VCaP (cell line): ENCODE results near the gene P2RX5.

ENCODE experiments used
- H3K27ac ChIP-seq: fragments of 450-650 bp; 2 replicates; pipeline ENCODE4 v1.5.1; 2017
- TF ChIP-seq, protein P1 (sequence below): fragments of 450-650 bp; conservative IDR thresholded peaks from 2 replicates; pipeline ENCODE4 v1.5.1; 2017; ENCODE audit warnings: mild to moderate bottlenecking, moderate library complexity

Gene P2RX5

DNA sequence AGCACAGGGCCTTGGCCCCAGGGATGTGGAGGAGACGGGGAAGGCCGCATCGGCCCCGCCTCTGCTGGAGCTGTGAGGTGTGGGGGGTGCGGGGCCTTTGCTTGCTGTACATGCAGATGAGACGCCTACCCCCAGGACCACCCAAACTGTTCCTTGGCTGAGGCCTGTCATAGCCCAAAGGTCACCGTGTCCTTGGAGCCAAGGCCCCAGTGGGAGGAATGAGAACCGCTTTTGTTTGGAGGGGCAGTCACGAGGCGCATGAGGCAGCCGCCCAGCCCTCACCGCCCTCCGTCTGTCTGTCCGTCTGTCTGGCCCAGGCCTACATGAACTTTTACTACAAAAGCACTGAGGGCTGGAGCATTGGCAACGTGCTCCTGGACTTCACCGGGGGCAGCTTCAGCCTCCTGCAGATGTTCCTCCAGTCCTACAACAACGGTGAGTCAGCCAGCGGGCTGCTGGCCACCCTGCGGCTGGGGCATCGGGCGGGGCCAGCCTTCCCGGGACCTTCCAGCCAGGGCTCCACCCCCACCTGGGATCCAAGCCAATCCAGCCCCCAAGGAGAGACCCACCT, 36.3 kb downstream of the P2RX5 start:
- TF ChIP-seq, protein P1, sequence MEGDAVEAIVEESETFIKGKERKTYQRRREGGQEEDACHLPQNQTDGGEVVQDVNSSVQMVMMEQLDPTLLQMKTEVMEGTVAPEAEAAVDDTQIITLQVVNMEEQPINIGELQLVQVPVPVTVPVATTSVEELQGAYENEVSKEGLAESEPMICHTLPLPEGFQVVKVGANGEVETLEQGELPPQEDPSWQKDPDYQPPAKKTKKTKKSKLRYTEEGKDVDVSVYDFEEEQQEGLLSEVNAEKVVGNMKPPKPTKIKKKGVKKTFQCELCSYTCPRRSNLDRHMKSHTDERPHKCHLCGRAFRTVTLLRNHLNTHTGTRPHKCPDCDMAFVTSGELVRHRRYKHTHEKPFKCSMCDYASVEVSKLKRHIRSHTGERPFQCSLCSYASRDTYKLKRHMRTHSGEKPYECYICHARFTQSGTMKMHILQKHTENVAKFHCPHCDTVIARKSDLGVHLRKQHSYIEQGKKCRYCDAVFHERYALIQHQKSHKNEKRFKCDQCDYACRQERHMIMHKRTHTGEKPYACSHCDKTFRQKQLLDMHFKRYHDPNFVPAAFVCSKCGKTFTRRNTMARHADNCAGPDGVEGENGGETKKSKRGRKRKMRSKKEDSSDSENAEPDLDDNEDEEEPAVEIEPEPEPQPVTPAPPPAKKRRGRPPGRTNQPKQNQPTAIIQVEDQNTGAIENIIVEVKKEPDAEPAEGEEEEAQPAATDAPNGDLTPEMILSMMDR = no peak
- no peak overlapping the region for H3K27ac ChIP-seq

DNA sequence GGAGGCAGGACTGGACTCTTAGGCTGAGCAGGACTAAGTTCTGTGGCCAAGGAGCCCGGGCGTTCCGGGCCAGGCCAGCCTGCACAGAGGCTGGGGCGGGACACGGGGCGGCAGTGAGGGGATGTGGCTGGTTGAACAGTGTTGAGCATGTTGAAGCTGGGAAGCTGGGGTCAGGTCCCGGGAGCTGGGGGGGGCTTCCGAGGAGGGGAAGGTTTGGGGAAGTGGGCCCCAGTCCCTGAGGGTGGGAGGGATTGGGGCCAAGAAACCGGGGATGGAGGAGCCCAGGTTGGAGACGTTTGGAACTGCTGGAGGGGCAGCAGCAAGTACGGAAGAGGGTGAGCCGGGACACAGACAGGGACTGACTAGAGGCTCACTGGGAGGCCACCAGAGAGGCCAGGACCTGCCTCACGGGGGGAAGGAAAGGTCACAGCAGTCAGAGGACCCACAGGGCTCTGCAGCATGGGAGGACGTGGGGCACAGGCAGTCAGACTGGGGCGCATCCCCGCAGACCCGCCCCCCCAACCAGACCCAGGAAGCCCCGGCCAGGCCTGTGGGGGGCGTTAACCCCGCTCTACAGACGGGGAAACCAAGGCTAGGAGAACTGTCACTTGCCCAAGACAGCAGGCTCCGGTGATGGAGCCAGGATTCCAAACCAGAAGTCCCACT, 37.0 kb downstream of the P2RX5 start:
- TF ChIP-seq, protein P1 = no peak
- no peak overlapping the region for H3K27ac ChIP-seq

DNA sequence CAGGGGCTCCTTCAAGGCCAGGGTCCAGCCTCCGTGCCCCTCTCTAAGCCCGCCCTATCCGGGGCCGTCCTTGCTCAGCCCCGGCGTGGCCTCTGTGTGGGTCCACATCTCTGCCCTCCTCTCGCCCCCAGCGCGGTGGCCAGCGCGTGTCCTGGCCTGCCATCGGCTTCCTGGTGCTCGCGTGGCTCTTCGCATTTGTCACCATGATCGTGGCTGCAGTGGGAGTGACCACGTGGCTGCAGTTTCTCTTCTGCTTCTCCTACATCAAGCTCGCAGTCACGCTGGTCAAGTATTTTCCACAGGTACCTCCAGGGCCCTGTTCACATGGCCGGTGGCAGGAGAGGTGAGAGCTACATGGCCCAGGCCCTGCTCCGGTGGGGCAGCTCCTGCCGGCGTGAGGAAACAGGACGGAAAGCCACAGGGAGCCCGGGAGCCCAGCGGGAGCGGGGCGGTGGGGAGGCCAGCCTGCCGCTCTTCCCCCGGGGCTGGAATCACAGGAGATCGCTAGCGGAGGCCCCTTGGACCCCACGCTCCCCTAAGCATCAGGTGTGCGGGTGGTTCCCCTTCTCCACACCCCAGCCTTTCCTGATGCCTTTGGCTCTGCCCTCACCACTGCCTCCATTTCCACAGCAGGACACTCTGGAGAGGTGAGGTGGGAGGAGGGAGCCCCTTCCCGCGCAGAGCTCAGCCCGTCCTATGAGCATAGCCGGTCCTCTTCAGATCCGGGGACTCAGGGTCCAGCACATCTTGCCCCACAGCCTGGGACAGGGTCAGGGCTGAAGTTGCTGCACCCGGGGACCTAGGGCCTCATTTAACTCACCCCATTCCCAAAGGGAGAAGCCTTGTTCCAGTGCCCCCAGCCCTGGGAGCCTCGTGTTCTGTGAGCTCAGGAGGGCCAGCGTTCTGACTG, 37.8 kb downstream of the P2RX5 start:
- TF ChIP-seq, protein P1 = no peak
- H3K27ac ChIP-seq = no peak overlapping the region

DNA sequence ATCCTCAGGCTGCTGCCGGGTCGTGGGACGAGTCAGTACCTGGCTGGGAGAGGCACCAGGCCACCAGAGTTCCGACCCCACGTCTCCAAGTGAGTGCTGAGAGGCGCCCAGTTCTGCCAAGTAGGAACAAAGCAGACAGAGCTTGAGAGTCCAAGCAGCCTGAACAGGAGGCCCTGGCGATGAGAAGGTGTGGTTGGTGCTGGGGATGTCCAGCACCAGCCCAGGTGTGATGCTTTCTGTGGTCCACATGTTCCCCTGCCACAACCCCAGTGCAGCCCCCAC, 38.4 kb downstream of the P2RX5 start:
- H3K27ac ChIP-seq = no peak overlapping the region
- TF ChIP-seq, protein P1 = no peak

DNA sequence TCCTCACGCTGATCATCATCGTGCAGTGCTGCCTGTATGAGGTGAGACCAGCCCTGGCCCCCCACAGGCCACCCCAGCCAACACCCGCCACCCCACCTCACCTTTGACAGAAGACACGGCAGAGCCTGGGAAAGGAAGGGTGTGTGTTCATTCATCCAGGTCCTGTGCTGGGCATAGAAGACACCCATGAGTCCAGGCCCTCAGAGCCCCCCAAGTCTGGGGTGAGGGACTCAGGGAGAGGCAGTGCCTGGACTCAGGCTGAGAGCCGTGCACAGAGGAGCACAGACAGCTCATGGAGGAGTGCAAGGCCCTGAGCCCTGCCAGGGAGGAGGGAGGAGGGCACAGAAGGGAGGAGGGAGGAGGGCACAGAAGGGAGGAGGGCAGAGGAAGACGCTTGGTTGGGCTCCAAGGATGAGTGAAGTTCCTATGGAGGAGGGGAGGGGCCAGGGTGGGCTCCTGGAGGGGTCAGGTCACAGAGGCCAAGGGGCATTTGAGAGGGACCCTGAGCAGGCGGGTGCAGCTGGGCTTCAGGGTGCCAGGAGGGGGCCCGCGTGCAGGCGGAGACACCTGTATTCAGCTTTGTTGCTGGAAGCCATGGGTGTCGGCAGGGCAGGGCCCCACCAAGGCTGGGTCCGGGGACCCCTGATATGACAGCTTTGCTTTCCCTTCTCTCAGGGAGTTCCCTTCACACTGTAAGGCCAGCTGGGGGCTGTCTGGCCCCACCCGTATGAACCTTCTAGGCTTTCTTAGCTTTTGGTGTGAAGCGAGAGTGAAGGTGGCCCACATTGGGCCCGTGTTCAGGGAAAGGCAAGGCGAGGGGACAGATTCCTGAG, 39.0 kb downstream of the P2RX5 start:
- H3K27ac ChIP-seq = no peak overlapping the region
- TF ChIP-seq, protein P1 = no peak

DNA sequence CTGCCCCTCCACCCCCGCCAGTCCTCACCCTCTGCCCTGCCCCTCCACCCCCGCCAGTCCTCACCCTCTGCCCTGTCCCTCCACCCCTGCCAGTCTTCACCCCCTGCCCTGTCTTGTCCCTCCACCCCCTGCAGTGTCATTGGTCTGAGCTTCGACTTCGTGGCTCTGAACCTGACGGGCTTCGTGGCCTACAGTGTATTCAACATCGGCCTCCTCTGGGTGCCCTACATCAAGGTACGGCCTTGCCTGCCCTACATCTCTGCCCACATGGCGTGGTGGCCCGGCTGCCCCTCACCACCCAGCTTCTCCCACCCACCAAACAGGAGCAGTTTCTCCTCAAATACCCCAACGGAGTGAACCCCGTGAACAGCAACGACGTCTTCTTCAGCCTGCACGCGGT, 39.6 kb downstream of the P2RX5 start:
- no peak overlapping the region for H3K27ac ChIP-seq
- TF ChIP-seq, protein P1 = no peak

DNA sequence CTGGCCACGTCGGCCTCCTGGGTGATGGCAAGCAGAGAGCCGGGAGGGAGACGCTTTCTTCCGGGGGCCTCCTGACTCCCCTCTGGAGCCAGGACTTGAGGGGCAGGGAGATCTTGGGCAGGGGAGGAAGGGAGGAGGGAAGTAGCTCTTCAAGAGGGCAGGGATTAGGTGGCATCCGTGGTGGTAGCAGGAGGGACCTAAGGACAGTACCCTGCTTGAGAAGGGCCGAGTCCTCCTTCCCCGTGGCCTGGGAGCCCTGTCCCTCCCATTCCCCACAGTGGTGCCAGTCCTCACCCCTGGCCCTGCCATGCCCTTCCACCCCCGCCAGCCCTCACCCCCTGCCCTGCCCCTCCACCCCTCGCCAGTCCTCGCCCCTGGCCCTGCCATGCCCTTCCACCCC, 40.2 kb downstream of the P2RX5 start:
- TF ChIP-seq, protein P1 = no peak
- H3K27ac ChIP-seq = no peak overlapping the region
